Measurements from ENCODE around the gene GHITM.
"Not testable (repeated sequence)": the region's sequence is repeated elsewhere in the genome, so short reads cannot be mapped to it uniquely, and the experiment has no call there.

Gene GHITM

GRCh38 chr10:84139126-84140035 is at the start of gene GHITM:
TSS of gene GHITM (plus strand) at chr10:84139509. CDS start at chr10:84141501, 1,992 bp downstream.
- DNase-seq (ENCODE audit: low read depth in 2 of 2, low spot score in 1 of 2): peak; percentile 98 to 99

- no peak for DNase-seq (ENCODE audit: low read depth in 2 of 2, low spot score in 1 of 2)
These were observed 43.4 kb upstream of the GHITM start for GRCh38 chr10:84095811-84096497.

- no peak for DNase-seq (ENCODE audit: low read depth in 2 of 2, low spot score in 1 of 2)
These were observed 41.4 kb upstream of the GHITM start for GRCh38 chr10:84097787-84098353.

- DNase-seq (ENCODE audit: low read depth in 2 of 2, low spot score in 1 of 2): no peak
These were observed 40.6 kb upstream of the GHITM start for GRCh38 chr10:84098667-84099066.

GRCh38 chr10:84101042-84101441 is 38.3 kb upstream of the GHITM start:
- DNase-seq (ENCODE audit: low read depth in 2 of 2, low spot score in 1 of 2): no peak

- DNase-seq (ENCODE audit: low read depth in 2 of 2, low spot score in 1 of 2): no peak
These were observed 30.5 kb upstream of the GHITM start for GRCh38 chr10:84108797-84109196.

- DNase-seq (ENCODE audit: low read depth in 2 of 2, low spot score in 1 of 2): not testable (repeated sequence)
These were observed 29.5 kb upstream of the GHITM start for GRCh38 chr10:84109772-84110171.

GRCh38 chr10:84113468-84113867 is 25.8 kb upstream of the GHITM start:
- DNase-seq (ENCODE audit: low read depth in 2 of 2, low spot score in 1 of 2): not testable (repeated sequence)

GRCh38 chr10:84114088-84114667 is 25.1 kb upstream of the GHITM start:
- no peak for DNase-seq (ENCODE audit: low read depth in 2 of 2, low spot score in 1 of 2)

- DNase-seq (ENCODE audit: low read depth in 2 of 2, low spot score in 1 of 2): not testable (repeated sequence)
These were observed 22.1 kb upstream of the GHITM start for GRCh38 chr10:84117204-84117603.

GRCh38 chr10:84117686-84118394 is 21.5 kb upstream of the GHITM start:
- DNase-seq (ENCODE audit: low read depth in 2 of 2, low spot score in 1 of 2): no peak

GRCh38 chr10:84118395-84119006 is 20.8 kb upstream of the GHITM start:
- no peak for DNase-seq (ENCODE audit: low read depth in 2 of 2, low spot score in 1 of 2)

GRCh38 chr10:84123362-84123761 is 15.9 kb upstream of the GHITM start:
- no peak for DNase-seq (ENCODE audit: low read depth in 2 of 2, low spot score in 1 of 2)

- not testable (repeated sequence) for DNase-seq (ENCODE audit: low read depth in 2 of 2, low spot score in 1 of 2)
These were observed 13.2 kb upstream of the GHITM start for GRCh38 chr10:84125910-84126784.

- no peak for DNase-seq (ENCODE audit: low read depth in 2 of 2, low spot score in 1 of 2)
These were observed 12.5 kb upstream of the GHITM start for GRCh38 chr10:84126785-84127167.

GRCh38 chr10:84135836-84136235 is 3.5 kb upstream of the GHITM start:
- DNase-seq (ENCODE audit: low read depth in 2 of 2, low spot score in 1 of 2): no peak

- DNase-seq (ENCODE audit: low read depth in 2 of 2, low spot score in 1 of 2): no peak
These were observed 1.5 kb upstream of the GHITM start for GRCh38 chr10:84137811-84138210.

- DNase-seq (ENCODE audit: low read depth in 2 of 2, low spot score in 1 of 2): peak in 1 of 2 donors; percentile 5
These were observed 707 bp upstream of the GHITM start for GRCh38 chr10:84138478-84139125.

- DNase-seq (ENCODE audit: low read depth in 2 of 2, low spot score in 1 of 2): no peak
These were observed 699 bp downstream of the GHITM start for GRCh38 chr10:84140036-84140379.

Measured in stimulated activated CD8-positive, alpha-beta memory T cell treated with anti-CD3 and anti-CD28 coated beads, Interleukin-4, amount 100 ng/mL, for 4 hours (primary cell).